IPS-15b (cell line): ENCODE data around the gene FAM50A.
A peak's percentile ranks its signal among the peaks of the same experiment; 100 is the strongest.

Experiments
- H3K27me3 ChIP-seq: one replicate; pipeline ENCODE4 v1.6.1; 2013; ENCODE audit warnings: low read length; ENCODE audit not compliant: control insufficient read depth, insufficient read depth
- H3K36me3 ChIP-seq: one replicate; pipeline ENCODE4 v1.6.1; 2013; ENCODE audit warnings: low read length; ENCODE audit not compliant: control insufficient read depth, insufficient read depth
- H3K4me1 ChIP-seq: one replicate; pipeline ENCODE4 v1.6.1; 2013; ENCODE audit warnings: mild to moderate bottlenecking, low read length; ENCODE audit not compliant: control insufficient read depth, insufficient read depth
- H3K4me3 ChIP-seq: one replicate; pipeline ENCODE4 v1.5.1; 2013; ENCODE audit warnings: low read depth, low read length
- H3K9ac ChIP-seq: one replicate; pipeline ENCODE4 v1.6.1; 2013; ENCODE audit warnings: low read depth, mild to moderate bottlenecking, low read length
- H3K9me3 ChIP-seq: one replicate; pipeline ENCODE4 v1.6.1; 2013; ENCODE audit warnings: mild to moderate bottlenecking, low read length; ENCODE audit not compliant: control insufficient read depth, insufficient read depth

The FAM50A gene

DNA sequence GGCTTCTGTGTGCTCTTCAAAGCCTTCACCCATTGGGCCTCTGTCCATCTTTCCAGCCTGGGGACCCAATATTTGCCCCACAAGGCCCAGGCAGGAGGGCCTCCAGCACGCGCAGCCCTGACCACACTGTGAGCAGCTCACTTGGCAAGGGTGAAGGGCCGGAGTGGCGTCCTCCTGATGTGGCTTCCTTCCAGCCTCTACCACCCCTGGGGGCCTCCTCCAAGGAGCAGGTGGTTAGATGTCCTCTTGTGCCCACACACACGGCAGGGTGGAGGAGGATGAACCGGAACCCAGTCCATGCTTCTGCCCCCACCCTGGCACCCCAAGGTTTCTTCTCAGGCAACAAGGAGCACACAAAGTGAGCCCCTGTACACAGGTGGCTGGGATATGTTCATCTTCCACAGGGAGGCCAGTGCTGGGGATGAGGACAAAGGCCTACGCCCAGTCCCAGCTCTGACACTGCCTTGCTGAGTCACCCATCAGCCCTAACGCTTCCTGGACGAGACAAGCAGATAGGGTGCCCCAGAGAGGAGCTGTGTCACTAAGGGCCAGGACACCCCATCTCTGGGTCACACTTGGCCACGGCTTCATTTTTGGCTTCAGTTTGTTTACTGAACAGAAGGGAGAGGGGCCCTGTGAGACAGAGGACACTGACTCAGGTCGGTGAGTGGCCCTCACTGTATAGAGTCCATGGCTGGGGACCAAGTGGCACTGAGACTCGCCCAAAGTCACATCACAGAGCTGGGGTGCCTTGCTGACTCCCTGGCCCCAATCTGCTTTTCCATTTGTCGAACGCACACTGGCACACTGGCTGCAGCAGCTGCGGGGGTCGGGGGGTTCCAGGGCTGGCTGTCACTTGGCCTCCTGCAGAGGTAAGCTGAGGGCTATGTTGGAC lies 40.6 kb downstream of the FAM50A start:
- Histone ChIP-seq H3K9ac (no peak overlapping the region), H3K4me1 (peaks cover under 1% of the 10 kb centered on the region), H3K4me3 (no peak overlapping the region), H3K27me3 (peaks cover 2% of the 10 kb centered on the region), H3K36me3 (peaks cover 13% of the 10 kb centered on the region), H3K9me3 (peaks cover 5% of the 10 kb centered on the region)

DNA sequence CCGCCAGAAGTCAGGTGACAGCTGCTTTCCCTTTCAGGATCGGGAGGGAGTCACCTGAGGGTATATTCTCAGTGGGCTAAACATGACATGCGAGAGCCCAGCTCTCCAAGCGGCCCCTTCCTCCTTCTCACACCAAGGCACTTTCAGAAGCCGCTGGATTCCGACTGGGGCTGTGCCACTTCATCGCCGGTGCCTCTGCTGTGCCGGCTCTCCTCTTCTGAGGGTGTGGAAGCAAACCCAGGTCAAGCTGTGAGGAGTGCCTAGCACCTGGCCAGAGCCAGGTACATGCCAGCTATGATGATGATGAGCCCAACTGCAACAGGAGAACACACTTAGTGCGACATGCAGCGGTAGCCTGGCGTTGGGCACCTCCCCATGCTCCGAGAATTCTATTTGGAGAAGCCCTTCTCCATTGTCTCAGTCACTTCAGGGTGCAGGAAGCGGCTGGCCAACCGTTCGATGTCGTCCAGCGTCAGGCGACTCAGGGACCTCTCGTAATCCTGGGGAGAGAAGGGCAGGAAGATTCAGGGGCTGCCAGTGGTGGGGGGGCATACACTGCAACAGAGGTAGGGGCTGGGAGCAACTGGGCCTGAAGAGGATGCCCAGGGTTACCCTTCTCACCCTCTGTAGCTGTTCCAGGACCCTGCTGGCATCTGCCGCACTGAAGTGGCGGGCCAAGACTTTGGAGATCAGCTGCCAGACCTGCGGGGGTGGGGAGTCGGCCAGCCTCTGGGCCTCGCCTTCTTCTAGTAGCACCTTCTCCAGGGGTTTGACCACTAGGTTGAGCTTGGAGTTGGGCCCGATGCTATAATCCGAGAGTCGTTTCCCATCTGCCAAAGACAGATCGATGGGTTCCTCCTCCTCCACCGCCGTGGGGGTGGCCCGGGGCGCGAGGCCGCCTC lies 41.5 kb downstream of the FAM50A start:
- peaks cover 13% of the 10 kb centered on the region for H3K36me3 ChIP-seq
- peak overlapping the region; percentile 53 for H3K4me3 ChIP-seq
- H3K9ac ChIP-seq, result no peak overlapping the region
- H3K27me3 ChIP-seq, result peaks cover 4% of the 10 kb centered on the region
- peaks cover 4% of the 10 kb centered on the region for H3K4me1 ChIP-seq
- H3K9me3 ChIP-seq, result peaks cover 5% of the 10 kb centered on the region

DNA sequence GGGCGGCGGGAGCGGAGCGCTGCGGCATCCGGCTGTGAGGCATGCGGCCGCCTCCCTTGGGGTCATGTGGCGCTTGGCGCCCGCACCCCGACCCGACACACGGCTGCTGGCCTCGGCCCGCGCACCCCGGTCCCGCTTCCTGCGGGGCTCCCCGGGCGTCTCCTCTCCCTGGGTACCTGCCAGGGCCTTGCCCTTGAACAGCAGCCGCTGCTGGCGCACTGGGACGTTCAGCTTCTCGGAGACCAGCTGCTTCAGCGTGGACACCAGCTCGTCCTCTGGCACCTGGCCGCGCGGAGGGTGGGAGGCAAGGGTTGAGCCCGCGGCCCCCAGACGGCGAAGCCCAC lies 42.1 kb downstream of the FAM50A start:
- Histone ChIP-seq H3K9me3 (peaks cover 5% of the 10 kb centered on the region), H3K4me3 (peak overlapping the region; percentile 53), H3K36me3 (peaks cover 13% of the 10 kb centered on the region), H3K4me1 (peaks cover 4% of the 10 kb centered on the region), H3K9ac (no peak overlapping the region), H3K27me3 (peaks cover 4% of the 10 kb centered on the region)

DNA sequence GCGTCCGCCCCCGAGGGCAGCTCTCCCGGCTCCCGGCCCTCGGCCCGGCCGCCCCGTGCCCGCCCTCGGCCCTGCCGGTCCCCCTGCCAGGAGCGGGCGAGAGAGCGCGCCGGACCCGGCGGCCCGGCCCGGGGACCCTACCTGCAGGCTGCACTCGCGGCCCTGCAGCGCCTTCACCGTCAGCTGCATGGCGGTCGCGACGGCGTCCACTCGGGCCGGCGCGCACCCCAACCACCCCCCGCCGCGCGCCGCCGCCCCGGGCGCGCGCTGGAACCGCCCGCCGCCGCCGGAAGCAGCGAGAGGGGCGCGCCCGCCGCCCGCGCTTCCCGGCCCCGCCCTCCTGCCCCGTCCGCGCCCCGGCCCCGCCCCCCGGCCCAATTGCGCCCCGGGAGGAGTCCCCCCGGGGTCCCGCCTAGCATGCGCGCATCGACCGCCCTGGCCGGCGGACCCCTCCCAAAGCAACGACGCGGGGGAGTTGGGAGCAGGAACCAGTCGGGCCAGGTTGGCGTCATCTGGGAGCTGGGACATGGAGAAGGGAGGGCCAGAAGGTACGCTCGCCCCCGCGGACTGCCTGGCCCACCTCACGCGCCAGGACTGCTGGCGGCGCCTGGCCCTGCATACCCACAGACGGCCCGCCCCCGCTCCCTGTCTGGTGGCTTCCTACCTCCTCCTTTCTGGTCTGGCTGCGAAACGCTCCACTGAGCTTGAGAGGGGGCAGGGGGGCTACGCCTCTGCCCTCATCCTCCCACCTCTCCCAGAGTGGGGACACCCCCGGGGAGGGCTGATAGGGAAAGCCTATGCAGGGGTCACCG lies 42.7 kb downstream of the FAM50A start, which contains the start of gene UBL4A:
Gene UBL4A, minus strand, starts transcription at position 220 of the 812 bp plus-strand sequence. Its CDS starts 31 bp downstream, at position 189.
- Histone ChIP-seq H3K4me1 (peaks cover 4% of the 10 kb centered on the region), H3K9me3 (peaks cover 5% of the 10 kb centered on the region), H3K9ac (no peak within 1 kb of the TSS), H3K27me3 (peaks cover 4% of the 10 kb centered on the region), H3K36me3 (peaks cover 13% of the 10 kb centered on the region), H3K4me3 (peak within 1 kb of the TSS; percentile 53)

DNA sequence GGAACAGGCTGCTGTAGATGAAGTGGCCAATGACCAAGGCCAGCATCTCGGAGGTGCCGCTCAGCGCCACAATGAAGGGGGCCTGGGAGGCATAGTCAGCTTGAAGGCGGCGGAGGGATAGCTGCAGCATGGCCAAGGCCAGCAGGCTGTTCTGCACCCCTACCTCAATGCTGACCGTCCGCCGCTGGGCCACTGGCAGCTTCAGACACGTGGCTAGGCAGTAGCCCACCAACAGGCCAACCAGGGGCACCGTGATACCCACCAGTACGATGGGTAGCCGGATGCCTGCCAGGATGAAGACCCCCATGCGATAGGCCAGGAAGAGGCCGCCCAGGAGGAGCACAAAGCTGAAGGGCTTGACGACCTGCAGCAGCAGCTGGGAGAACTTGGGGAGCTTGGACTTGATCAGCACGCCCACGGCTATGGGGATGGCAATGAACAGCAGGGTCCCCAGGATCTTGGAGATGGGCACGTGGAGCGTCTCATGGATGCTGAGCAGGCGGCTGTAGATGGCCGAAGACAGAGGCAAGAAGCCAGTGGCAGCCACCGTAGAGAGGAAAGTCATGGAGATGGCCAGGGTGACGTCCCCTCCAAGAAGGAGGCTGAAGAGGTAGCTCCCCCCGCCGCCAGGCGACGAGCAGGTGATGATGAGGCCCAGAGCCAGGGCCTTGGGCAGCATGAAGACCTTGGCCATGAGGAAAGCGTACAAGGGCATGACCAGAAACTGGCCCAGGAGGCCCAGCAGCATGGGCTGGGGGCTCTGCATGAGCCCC lies 43.8 kb downstream of the FAM50A start:
- H3K9ac ChIP-seq, result no peak overlapping the region
- H3K9me3 ChIP-seq, result peaks cover 5% of the 10 kb centered on the region
- no peak overlapping the region for H3K4me3 ChIP-seq
- H3K27me3 ChIP-seq, result peaks cover 4% of the 10 kb centered on the region
- peaks cover 4% of the 10 kb centered on the region for H3K4me1 ChIP-seq
- peaks cover 13% of the 10 kb centered on the region for H3K36me3 ChIP-seq

DNA sequence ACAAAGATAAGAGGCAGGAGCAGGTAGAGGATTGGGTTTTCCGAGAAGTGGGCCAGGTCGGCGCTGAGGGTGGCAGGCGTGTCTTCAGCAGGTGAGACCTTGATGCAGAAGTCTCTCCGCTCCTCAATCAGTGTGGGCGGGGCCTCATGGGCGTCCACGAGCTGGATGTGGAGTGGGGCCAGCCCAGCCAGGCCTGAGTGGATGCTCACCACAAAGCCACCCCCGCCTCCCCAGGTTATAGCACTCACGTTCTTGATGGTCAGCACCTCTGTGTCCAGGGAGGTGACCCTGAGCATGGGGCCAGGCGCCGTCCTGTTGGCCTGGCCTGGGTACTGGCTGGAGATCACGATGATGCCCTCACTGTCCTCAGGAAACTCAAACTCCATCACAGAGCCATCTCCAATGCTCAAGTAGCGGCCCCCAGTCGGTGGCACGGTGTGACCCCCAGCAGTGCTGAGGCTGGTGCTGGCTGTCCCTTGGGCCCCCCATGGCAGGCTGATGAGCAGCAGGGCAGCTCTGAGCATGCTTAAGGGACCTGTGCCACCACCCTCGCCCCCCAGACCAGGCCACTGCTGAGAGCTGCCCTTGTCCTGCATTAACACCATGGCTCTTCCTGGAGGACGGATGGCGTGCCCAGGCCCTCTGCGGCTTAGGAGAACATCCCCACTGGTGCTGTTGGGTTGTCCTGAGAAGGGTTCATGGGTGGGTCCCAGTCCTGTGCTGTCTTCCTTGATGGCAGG lies 44.6 kb downstream of the FAM50A start:
- H3K4me1 ChIP-seq, result peaks cover 4% of the 10 kb centered on the region
- H3K36me3 ChIP-seq, result peaks cover 13% of the 10 kb centered on the region
- peaks cover 3% of the 10 kb centered on the region for H3K9me3 ChIP-seq
- peaks cover 4% of the 10 kb centered on the region for H3K27me3 ChIP-seq
- H3K4me3 ChIP-seq, result no peak overlapping the region
- no peak overlapping the region for H3K9ac ChIP-seq

DNA sequence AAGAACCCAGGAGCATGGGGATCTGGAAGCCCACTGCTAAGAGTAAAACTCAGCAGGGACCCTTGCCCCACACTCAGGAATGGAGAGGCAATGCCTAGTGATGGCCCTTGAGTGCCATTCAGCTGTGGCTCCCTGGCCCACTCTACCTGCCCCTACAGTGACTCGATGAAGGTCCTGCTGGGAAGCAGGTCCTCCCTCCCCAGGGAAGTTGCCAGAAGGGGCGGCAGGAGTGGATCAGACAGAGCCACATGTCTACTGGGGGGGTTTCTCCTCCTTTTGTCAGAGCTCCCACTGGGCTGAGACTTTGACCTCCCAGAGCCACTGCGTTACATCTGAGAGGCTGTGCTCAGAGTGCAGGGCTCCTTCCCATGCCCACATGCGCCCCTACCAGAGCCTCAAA lies 45.2 kb downstream of the FAM50A start:
- H3K9ac ChIP-seq, result no peak overlapping the region
- H3K27me3 ChIP-seq, result peaks cover 4% of the 10 kb centered on the region
- H3K4me1 ChIP-seq, result peaks cover 4% of the 10 kb centered on the region
- H3K9me3 ChIP-seq, result no peaks in the 10 kb centered on the region
- H3K36me3 ChIP-seq, result peaks cover 13% of the 10 kb centered on the region
- no peak overlapping the region for H3K4me3 ChIP-seq

DNA sequence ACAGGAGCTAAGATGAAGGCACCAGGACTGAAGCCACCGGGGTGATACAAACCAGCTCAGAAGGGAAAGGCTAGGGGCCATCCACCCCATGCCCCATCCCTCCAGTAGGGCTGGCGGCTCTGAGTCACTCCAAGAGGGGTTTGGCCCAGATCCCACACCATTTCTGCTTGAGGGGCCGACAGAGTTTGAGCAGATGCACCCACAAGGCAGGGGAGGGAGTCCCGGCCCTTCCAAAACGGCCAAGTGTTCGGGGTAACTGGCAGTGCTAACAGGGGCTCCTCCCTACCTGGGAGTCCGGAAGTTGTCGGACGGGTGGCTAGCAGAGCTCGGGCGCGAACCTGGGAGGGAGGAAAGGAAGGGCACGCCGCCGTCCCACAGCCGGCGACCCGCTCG lies 46.1 kb downstream of the FAM50A start:
- Histone ChIP-seq H3K36me3 (peaks cover 5% of the 10 kb centered on the region), H3K4me1 (peaks cover 4% of the 10 kb centered on the region), H3K4me3 (peak overlapping the region; percentile 52), H3K27me3 (peaks cover 4% of the 10 kb centered on the region), H3K9me3 (no peaks in the 10 kb centered on the region), H3K9ac (no peak overlapping the region)

DNA sequence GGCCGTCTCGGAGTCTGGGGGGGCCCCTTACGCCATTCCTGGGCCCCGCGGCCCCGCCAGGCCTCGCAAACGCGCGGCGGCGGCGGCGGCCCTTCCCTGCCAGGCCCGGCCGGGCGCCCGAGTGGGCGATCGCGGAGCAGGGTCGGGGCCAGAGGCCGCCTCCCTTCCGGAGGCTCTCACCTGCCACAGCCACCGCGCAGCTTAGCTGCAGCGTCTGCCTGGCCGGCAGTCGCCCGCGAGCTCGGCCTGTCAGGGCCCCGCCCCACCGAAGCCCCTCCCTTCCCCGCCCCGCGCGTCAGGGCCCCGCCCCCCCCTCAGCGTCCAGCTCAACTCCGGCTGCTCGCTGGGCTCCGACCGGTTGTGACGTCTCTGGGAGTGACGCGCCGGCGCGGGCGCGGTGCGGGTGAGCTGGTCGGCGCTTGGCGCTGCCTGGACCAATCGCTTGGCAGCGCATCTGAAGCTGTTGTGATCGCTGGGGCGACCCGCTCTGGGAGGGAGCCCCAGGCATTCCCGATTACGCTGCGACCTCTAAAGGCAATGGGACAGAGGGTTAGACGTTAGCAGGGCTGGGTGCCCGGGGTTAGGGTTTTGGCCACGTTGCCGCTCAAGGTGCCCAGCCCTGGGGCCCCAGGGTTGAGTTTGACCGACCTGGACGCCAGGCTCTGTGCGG lies 46.6 kb downstream of the FAM50A start, which contains the start of gene SLC10A3:
Gene SLC10A3, minus strand, starts transcription at position 216 of the 670 bp plus-strand sequence. CDS start 1,689 bp downstream, outside the sequence.
- Histone ChIP-seq H3K9ac (peak within 1 kb of the TSS; percentile 70), H3K9me3 (no peaks in the 10 kb centered on the region), H3K27me3 (peaks cover 4% of the 10 kb centered on the region), H3K4me3 (peak within 1 kb of the TSS; percentile 61), H3K36me3 (peaks cover 4% of the 10 kb centered on the region), H3K4me1 (peaks cover 4% of the 10 kb centered on the region)

DNA sequence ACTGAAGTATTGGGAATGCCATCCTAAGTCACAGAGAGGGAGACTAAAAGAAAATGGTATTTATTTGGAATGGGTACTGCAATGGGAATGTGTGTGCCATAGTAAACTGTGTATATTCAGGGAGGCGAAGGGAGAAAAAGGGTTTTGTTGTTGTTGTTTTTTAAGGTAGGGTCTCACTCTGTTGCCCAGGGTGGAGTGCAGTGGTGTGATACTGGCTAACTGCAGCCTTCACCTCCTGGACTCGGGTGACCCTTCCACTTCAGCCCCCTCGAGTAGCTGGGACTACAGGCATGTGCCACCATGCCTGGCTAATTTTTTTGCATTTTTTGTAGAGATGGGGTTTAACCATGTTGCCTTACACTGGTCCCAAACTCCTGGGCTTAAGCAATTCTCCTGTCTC lies 50.8 kb downstream of the FAM50A start:
- H3K9ac ChIP-seq, result no peak overlapping the region
- no peaks in the 10 kb centered on the region for H3K27me3 ChIP-seq
- no peaks in the 10 kb centered on the region for H3K9me3 ChIP-seq
- no peak overlapping the region for H3K4me3 ChIP-seq
- H3K4me1 ChIP-seq, result peaks cover 2% of the 10 kb centered on the region
- H3K36me3 ChIP-seq, result no peaks in the 10 kb centered on the region
